NCI-H1436 treated with DMSO at 0.1 percent for 48 hours (cell line): ENCODE results near the gene CLDN7.

ENCODE experiments used
- DNase-seq: peaks from one replicate; lab custom pipeline; 2025; lab: John Stamatoyannopoulos, UW

The CLDN7 gene, protein sequence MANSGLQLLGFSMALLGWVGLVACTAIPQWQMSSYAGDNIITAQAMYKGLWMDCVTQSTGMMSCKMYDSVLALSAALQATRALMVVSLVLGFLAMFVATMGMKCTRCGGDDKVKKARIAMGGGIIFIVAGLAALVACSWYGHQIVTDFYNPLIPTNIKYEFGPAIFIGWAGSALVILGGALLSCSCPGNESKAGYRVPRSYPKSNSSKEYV

DNA sequence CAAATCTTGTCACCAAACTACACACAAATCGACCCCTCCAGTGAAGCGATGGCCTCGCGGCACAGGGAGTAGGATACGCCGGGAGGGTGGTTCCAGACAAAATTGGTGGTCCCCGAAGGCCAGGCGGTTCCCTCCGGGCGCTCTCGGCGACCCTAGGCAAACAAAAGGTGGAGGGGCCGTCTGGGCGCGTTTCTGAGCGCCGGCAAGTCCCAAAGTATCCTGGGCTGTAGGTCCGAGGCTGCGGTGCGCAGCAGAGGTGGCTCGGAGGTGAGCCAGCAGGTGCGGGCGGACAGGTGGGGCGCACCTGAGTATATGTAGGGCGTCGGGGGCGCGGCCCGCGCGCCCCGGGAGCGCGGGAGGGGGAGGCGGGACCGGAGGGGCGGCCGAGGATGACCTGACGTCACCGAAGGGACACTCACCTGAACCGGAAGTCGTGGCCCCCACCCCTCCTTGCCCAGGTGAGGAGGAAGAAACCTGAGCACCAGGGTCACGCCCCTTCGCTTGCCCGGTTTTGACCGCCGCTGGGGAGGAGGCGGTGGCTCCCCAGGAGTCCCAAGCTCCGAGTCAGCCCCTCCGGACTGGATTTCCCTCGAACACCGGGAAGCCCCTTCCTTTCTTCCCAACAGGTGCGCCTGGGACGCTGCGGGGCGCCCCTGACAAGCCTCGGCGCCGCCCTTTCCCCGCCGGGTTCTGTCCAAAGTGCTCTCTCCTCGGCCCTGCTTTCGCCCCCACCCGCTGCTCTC lies at the start of gene CLDN7:
TSS of gene CLDN7 (minus strand) at position 287 of the 743 bp plus-strand sequence. CDS start 435 bp downstream, outside the sequence.
- DNase-seq = no peak

DNA sequence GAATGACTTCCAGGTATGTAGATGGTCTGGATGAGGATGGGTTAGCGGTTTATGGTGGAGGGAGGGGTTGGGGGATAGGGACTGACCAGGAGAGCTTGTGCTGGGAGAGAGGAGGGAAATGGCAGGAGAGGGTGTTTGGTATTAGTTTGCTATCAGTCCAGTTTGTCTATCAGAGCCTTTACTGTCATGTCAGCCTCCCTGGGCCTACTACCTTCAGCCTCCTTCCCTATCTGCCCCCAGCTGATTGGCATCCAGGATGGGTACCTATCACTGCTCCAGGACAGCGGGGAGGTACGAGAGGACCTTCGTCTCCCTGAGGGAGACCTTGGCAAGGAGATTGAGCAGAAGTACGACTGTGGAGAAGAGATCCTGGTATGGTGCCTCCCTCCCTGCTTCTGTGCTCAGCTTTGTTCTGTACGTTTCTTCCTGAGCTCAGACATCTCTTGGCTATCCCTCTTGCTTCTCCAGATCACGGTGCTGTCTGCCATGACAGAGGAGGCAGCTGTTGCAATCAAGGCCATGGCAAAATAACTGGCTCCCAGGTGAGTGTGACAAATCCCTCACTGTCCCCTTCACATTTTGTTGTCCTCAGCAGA lies 48.9 kb upstream of the CLDN7 start:
- no peak for DNase-seq

DNA sequence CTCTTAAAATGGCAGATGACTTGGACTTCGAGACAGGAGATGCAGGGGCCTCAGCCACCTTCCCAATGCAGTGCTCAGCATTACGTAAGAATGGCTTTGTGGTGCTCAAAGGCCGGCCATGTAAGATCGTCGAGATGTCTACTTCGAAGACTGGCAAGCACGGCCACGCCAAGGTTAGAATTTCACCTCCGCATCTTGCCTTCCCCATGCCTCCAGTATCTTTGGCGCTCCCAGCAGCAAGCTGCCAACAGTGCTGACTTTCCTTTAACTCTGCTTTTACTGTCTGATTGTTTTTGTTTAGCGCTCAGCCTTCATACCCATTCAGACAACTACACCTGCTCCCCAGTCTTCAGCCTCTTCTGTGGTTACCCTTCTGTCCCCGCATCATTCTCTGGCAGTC lies 47.4 kb upstream of the CLDN7 start:
- no peak for DNase-seq

DNA sequence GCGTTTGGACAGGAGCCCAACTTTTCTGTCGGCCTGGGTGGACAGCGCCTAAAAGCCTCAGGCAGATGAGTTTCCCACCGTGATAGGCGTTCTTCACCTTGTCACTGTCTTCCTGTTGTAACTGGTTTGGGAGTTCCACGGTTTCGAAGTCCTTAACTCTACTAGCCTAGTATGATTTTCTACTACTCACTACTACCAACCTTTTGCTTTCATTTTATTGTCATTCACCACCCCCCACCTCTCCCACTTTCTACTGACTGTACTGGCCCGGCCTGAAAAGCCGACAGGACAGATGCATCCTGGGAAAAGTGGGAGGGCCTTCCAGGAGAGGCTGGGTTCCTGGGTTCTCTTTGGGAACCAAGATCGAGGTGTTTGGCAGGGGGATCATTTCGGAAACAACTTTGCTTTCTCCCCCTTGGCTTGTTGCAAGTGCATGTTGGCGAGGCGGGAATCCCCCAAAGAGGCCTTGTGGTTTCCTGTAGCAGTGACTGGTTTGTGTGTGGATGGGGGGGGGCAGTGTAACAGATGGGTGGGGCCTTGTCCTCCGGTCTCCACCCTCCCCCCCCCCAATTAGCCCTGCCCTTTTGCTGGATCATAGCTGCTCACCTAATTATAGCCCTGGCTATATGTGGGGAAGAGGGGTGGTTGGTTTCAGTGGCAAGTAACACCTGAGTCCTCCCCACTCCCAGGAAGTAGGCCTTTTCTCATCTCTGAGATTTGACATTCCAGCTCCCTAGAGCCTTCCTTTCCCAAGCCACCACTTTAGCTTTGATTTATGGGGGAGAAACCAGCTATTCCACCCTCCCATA lies 46.6 kb upstream of the CLDN7 start:
- DNase-seq = peak; percentile 28

DNA sequence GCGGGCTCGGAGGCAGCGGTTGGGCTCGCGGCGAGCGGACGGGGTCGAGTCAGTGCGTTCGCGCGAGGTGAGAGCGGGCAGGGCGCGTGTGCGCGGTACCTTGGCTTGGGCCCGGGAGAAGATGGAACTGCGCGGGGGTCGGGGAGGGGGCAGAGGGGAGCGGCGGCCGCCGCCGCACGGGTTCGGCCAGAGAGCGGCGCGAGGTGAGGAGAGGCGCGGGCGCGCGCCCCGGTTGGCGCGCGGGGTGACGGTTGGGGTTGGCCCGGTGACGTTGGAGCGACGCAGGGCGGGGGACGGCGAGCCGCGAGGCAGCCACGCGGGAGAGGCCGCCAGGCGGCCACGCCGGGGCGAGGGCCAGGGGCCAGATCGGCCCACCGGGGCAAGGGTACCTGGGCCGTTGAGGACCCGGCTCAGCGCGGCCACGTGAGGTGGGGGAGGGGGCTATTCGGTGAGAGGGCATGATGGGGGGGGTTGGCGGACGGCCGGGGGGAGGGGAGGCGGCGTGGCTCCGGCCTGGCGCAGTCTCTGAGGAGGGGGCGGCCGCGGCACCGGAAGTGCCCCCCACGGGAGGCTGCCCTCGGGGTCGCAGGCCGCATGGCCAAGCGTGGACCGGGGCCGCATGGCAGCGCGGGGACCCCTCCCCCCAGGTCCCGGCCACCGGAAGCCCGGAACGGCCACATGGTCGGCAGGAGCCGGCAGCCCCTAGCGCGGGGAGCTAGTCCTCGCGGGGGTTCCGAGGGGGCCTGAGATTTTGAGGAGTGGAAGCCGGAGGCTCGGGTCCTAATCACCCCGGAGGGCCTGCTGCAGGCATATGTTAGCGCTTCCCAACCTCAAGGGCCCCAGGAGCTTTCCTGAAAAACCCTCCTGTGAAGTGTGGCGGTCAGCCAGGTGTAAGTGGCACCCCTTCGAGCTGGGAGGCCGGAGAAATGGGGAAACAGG lies 45.7 kb upstream of the CLDN7 start:
- DNase-seq = no peak

DNA sequence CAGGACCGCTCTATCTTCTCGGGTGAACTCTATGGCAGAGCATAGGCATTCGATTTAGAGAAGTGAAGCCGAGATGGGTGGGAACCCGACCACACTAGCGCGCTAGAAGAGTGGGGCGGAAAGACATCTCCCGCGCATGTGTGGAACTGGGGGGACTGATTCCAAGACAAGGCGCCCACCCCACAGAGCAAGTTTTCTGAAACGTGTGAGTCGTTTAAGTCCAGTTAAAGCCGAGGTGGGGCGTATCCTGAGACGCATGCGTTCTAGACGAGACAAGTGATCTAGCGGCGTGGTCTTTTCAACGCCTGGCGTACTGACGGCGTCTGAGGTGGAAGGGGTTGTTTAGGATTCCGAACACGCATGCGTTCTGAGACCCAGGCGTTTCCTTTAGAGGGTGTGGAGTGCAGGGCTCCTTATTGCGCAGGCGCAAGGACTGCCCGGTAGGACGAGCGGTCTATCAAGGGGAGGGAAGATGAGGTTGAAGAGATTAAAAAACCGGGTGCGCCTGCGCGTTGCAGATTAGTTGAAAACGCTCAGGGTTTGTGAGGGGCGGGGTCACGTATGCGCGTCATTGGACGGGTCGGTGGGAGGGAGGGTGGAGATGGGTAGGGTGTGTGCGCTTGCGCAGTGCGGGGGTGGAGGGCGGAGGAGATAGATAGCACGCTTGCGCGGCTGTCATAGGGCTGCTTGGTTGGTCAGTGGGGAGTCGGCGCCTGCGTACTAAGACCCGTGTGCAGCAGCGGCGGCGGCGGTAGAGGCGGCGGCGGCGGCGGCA lies 44.8 kb upstream of the CLDN7 start, which contains the start of gene EIF5A:
TSS of gene EIF5A (plus strand) at position 718 of the 775 bp plus-strand sequence. CDS start 2,008 bp downstream, outside the sequence.
- peak; percentile 99 for DNase-seq

DNA sequence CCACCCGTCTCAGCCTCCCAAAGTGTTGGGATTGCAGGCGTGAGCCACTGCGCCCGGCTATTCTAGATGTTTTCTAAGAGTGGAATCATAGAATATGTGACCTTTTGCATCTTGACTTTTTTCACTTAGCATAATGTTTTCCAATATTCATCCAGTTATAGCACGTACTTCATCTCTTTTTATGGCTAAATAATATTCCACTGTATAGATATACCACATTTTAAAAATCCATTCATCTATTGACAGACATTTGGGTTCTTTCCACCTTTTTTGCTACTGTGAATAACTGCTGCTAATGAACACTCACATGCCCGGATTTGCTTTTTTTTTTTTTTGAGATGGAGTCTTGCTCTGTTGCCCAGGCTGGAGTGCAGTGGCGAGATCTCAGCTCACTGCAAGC lies 41.9 kb upstream of the CLDN7 start:
- DNase-seq = no peak

DNA sequence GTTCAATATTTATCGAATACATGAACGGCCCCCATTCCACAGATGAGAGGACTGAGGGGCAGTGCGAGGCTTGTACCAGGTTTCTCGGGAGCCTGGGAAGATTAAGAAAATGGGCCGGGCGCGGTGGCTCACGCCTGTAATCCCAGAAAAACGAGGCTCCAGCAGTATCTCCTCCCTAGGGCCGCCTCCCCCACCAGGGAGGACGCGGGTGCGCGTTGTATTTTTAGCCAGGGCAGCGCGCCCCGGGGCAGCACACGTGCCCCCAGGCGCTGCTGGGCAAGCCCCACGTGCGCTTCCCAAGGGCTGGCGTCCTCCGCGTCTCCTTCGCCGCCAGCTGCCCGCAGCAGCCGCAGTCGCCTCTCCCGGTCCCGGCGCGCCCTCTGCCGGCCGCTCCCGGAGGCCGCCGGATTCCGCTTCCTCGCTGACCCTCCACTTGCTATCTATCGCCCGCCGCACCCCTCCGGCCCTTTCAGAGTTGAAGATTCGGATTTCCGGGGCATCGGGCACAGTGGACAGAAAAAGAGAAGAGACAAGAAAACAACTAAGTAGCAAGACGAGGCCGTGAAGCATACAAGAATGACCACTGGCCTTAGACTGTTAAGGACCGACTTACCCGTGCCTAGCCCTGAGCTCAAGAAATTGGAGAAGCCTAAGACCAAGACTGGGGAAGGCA lies 34.0 kb upstream of the CLDN7 start:
- no peak for DNase-seq

DNA sequence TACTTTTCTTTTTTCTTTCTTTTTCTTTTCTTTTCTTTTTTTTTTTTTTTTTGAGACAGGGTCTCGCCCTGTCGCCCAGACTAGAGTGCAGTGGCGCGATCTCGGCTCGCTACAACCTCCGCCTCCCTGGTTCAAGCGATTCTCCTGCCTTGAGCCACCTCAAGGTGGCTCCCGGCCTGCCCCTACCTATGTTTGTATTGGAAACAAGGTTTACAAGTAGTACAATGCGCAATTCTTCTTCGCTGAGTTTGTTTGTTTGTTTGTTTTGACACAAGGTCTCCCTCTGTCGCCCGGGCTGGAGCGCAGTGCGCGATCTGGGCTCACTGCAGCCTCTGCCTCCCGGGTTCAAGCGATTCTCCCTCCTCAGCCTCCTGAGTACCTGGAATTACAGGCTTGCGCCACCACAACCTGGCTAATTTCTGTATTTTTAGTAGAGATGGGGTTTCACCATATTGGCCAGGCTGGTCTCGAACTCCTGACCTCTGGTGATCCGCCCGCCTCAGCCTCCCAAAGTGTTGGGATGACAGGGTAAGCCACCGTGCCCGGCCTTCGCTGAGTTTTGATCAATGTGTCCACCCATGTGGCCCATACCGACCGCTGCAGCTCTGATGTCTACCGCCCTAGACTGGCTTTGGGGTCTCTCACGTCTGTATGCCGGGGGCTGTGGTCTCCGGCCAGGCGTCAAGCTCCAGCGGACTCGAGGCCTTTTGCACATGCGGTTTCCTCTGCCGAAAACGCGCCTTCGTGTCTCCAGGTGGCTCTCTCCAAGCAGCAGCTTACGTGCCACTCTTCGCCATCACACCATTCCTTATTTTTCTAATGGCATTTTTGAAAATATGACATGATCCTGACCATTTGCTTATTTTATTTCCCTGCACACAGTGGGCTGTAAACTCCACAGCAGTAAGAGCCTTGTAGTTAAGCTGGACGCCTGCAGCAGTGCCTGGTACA lies 33.2 kb upstream of the CLDN7 start:
- no peak for DNase-seq

DNA sequence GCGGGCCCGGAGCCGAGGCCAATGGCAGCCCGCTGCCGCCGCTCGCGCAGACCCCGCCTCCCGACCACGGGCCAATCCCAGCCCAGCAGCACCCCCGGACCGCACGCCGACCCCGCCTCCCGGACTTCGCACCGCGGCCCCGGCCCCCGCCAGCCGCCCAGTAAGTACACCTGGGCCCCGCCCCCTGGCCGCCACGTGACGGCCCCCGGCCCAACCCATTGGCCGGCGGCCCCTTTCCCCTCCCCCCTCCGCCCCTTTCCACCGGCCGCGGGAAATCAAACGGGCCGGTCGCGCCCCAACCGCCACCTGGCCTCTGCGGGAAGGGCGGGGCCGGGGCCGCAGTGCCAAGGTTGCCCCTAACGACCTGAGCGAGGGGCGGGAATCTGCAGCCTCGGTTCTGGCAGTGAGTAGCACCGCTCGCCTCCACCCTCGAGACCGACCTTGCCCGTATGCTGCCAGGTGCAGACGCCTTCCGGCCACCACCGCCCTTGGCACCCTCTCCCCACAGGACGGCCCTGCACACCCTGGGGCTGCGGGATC lies 32.4 kb upstream of the CLDN7 start, which contains the start of gene YBX2:
TSS of gene YBX2 (minus strand) at position 26 of the 540 bp plus-strand sequence. CDS start 139 bp downstream, outside the sequence.
- DNase-seq = no peak

DNA sequence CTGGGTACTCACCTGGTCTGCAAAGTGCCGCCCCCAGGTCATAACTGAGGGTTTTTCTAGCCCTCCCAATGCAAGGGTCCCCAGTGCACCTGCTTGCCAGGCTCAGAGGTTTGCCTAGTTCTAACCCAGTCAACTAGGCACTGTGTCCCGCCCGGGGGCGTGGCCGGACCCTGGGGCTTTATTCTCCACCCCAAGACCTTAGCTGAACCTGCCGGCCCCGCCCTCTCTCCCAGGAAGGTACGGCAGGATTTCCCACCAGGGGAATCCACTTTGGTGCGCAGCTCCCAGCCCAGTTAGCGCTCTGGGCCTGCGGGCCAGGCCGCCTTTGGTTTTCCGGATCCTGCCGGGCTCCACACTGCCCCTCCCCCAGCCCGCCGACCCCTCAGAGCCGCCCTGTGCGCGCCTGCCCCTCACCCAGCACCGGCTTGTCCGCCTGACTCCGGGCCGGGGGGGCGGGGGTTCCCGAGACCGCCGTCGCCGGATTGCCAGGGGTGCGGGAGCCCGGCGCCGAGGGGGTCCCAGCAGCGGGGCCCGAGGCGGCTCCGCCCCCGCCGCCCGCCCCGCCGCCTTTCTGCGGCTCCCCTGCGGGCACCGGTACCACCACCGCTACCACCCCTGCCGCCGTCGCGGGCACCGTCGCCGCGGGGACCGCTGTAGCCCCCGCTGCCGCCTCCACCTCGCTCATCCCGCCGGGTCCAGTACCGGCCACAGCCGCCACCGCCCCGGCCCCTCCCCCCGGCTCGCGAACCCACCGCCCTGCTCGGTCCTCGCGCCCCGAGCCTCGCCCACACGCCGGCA lies 31.7 kb upstream of the CLDN7 start:
- no peak for DNase-seq

DNA sequence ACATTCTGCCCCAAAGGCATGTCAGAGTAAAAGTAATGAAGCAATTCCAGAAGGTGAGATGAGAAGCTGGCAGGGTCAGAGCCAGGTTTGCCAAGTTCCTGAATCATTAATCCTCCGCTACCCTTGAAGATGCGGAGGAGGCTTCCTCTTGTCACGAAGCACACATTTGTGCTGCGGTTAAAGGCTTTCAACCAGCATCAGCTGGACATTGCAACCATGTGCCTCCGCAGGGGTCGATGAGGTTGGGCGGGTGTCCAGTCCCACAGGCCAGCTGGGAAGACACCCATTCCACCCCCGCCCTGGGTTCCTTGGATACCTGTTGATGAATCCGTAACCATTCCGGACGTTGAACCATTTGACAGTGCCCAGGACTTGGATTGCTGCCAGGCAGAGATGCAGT lies 30.9 kb upstream of the CLDN7 start:
- DNase-seq = no peak

DNA sequence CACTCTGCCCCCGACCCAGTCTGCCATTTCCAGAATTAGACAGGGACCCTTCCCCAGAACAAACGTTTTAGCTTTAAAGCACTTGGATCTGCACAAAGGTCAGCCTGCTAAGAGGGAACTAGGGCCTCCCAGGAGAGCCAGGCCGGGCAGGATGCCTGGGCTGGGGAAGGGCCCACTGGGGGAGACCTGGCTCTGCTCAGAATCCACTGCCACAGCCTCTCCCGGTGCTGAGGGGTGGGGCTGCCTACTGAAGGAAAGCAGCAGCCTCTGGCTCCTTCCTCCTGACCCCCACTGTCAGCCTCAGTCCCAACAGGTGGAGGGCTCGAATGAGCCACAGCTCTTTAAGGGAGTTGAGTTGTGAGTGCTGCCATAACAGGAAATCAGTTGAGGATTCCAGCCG lies 30.5 kb upstream of the CLDN7 start:
- no peak for DNase-seq

DNA sequence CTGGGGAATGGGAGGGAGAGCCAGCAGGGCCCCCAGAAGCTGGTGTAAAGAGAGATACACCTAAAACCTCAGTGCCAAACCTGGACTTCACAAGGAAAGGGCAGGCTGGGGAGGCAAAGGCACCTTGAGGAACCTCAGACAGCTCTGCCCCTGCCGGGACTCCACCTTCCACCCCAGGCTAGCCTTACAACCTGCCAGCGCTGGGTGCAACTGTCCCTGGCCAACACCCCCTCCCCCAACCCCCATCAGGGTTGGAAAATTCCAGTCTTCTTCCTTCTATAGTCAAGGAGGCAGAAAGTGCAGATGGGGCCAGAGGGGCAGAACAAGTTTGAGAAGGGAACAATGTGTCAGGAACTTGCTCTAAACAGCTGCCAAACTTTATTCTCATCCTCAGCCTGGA lies 29.9 kb upstream of the CLDN7 start:
- DNase-seq = no peak

DNA sequence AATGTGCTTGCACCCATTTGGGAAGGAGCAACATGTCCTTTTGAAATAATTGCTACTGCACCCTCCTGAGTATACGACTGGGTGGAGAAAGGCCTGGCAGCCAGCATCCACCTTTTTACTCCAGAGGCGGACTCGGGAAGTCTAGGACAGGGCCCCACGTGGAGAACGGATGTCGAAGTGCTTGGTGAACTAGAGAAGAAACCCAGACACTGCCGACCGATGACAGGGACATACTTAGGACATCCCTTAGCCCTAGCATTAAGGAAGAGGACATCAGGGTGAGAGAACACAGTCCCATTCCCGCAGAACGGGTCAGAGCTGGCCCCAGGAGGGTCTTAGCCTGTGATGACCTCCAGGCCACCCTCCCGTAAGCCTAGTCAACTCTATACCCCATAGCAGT lies 28.4 kb upstream of the CLDN7 start:
- DNase-seq = no peak

DNA sequence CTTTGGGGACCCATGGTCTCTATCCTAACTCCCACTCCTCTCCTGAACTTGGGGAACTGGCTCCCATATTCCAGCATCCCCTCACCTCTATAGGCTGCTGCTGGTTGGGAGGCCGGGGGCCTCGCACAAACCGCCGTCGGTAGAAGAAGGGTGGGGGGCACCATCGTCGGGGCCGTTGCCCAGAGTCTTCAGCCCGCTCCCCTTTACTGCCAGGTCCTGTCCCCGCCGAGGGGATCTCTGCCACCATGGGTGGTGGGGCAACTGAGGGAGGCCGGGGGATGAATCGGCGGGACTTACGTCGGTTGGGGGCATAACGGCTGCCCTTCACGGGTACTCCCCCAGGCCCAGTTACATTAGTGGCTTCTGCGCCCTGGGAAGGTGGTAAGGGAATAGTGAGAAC lies 27.9 kb upstream of the CLDN7 start:
- no peak for DNase-seq

DNA sequence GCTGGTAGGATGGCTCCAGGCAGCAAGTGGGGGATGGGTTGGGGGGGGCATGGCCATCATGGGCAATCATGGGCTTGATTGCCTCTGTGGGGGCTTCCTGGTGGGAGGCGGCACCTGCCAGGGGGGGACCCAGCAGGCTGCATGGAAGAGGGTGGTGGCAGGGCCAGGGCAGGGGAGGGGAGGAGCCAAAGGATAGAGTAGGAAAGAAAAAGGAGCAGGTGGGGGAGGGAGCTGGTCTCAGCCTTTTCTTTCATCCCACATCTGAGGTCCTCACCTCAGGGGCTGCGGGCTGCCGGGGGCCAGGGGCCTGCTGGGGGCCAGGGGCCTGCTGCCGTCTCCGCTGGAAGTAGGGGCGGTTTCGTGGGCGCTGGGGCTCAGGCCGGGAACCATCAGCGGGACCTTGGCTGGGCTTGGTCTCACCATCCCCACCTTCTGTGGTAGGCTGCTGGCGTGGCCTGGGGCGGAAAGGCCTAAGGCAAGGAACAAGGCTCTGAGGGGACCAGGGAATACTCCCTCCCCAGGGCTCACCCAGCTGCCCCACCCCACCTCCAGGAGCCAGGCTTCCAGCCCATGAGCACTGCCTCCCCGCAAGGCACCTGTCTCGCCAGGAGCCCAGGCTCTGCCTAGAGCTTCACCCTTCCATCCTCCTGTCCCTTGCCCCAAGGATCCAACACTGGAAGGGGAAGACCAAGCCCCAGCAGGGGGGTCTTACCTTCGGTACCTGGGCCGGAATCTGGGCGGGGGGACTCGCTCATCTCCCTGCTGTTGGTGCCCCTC lies 27.2 kb upstream of the CLDN7 start:
- DNase-seq = no peak
